ENCODE results near the gene SNAP29. TPM values are rescaled to one million over a fixed set of nuclear protein-coding genes. Genes with fewer than 3 reads are reported as not detected.

SNAP29 gene
- total RNA-seq, 4 donors from 2014 or later = 13.2 to 21.5 (median 18.3) TPM

DNA sequence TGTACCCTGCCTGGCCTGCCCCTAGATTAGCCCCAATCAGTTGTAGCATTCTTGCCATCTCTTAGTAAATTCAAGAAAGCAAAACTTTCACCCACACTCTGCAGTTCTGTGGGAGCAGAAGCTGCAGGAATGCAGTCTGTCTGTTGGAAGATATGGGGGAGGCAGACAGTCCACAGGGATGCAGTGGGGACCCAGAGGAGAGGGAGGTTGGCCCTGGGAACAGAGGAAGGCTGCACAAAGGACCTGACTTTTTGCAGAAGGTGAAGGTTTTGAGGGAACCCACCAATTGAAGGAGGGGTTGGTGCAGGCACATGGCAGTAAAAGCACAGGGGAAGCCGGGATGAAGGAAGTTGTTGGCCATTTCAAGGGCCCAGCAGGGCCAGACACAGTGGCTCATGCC lies 16.5 kb downstream of the SNAP29 start:
- Histone ChIP-seq H3K4me3 (no peak overlapping the region), H3K27ac (no peak overlapping the region), H3K9me3 (no peaks in the 10 kb centered on the region), H3K36me3 (peaks cover 0 to 52% (median 0%) of the 10 kb centered on the region in 3 donors), H3K4me1 (no peaks in the 10 kb centered on the region), H3K27me3 (no peaks in the 10 kb centered on the region)
- no peak for DNase-seq
- TF ChIP-seq POLR2A (IDR thresholded peaks at IDR 0.05) (no peak), CTCF (IDR thresholded peaks at IDR 0.05) (no peak)

DNA sequence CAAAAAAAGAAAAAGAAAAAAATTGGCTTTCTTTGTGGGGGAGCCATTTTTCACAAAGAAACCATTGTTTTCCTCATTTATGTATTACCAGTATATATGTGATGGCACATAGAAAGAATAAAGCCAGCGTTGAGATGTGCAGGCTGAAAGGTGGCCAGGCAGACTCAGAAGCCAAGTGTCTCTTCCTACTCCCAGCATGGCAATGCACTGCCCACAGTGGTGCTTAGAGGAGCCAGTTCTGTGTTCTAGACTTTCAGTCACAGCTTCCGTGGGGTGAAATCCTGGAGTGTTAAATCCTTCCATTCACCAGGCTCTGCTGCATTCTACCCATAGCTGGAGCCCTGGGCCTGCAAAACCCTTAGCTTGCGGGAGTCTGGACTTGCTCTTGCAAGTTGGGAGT lies 18.9 kb downstream of the SNAP29 start:
- Histone ChIP-seq H3K27ac (no peak overlapping the region), H3K9me3 (no peaks in the 10 kb centered on the region), H3K4me3 (no peak overlapping the region), H3K4me1 (no peaks in the 10 kb centered on the region), H3K27me3 (no peaks in the 10 kb centered on the region), H3K36me3 (peaks cover 0 to 54% (median 0%) of the 10 kb centered on the region in 3 donors)
- TF ChIP-seq CTCF (IDR thresholded peaks at IDR 0.05) (no peak), POLR2A (IDR thresholded peaks at IDR 0.05) (no peak)
- no peak for DNase-seq

- no peak overlapping the region for H3K4me3 ChIP-seq
- H3K27ac ChIP-seq = no peak overlapping the region
- peaks cover 0 to 49% (median 0%) of the 10 kb centered on the region in 3 donors for H3K36me3 ChIP-seq
- no peaks in the 10 kb centered on the region for H3K27me3 ChIP-seq
- DNase-seq = no peak
- no peaks in the 10 kb centered on the region for H3K9me3 ChIP-seq
- peaks cover 0 to 17% (median 0%) of the 10 kb centered on the region in 4 donors for H3K4me1 ChIP-seq
- TF ChIP-seq POLR2A (IDR thresholded peaks at IDR 0.05) (no peak), CTCF (IDR thresholded peaks at IDR 0.05) (no peak)
Observed at GRCh38 chr22:20881231-20881630, 22.4 kb downstream of the SNAP29 start.

DNA sequence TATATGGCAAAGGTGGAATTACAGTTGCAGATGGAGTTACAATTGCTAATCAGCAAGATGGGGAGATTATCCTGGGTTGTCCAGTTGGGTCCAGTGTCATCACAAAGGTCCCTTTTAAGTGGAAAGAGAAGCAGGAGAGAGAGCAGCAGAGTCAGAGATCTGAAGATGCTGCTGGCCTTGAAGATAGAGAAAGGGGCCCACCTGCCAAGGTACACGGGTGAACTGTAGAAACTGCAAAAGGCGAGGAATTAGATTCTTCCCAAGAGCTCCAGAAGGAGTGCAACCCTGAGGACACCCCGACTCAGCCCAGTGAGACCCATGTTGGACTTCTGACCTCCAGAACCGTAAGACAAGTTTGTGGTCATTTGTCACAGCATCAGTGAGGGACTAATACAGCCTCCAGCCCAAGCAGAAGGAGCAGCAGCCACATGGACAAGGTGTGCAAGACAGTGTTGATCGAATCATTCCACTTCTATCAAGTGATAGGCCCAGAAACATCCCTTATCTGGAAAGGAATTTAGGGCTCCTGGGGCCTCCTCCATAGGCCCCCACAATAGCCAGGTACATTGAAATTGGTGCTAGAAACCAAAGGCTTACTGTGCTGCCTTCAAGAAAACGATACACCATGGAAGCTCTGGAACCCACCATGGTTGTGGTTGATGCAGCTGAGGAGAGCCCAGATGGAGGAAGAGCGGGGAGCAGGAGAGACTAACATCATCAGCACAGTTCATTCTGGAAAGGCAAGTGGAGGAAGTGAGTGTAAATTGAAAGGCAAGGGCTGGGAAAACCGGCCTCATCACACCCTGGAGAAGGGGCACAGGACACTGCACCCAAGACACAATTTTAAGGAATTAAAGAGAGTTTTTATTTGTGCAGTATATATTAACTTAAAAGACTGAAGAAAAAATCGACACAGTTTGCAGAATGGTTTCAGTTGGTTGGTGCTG lies 23.3 kb downstream of the SNAP29 start:
- Histone ChIP-seq H3K36me3 (peaks cover 0 to 53% (median 0%) of the 10 kb centered on the region in 3 donors), H3K27ac (no peak overlapping the region), H3K9me3 (no peaks in the 10 kb centered on the region), H3K4me3 (no peak overlapping the region), H3K27me3 (no peaks in the 10 kb centered on the region), H3K4me1 (peaks cover 0 to 18% (median 0%) of the 10 kb centered on the region in 4 donors)
- TF ChIP-seq POLR2A (IDR thresholded peaks at IDR 0.05) (no peak), CTCF (IDR thresholded peaks at IDR 0.05) (no peak)
- no peak for DNase-seq

DNA sequence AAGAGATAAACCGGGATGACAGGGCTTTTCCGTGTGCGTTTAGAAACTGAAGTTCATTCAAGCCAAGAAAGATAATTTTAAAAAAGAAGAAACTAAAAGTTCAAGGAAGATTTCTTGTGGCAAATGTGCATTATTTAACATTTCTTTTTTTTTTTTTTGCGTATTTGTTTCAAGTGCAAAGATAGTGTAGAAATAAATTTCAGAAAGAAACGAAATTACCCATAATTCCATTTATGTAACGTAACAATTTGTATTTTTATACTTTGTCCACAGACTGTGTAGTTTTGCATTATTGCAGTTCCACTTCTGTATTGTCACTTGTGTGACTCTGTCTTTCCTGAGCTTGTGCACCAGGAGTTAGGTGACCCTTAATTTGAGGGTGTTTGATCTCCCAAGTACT lies 24.0 kb downstream of the SNAP29 start:
- H3K4me1 ChIP-seq = peaks cover 0 to 18% (median 0%) of the 10 kb centered on the region in 4 donors
- H3K9me3 ChIP-seq = no peaks in the 10 kb centered on the region
- TF ChIP-seq CTCF (IDR thresholded peaks at IDR 0.05) (no peak), POLR2A (IDR thresholded peaks at IDR 0.05) (no peak)
- no peak overlapping the region for H3K27ac ChIP-seq
- no peak overlapping the region for H3K4me3 ChIP-seq
- no peaks in the 10 kb centered on the region for H3K27me3 ChIP-seq
- no peak for DNase-seq
- peaks cover 0 to 53% (median 0%) of the 10 kb centered on the region in 3 donors for H3K36me3 ChIP-seq
